H1 (cell line): ENCODE data around the gene COQ7. TPM values are rescaled to one million over a fixed set of nuclear protein-coding genes. Genes with fewer than 3 reads are reported as not detected.

Experiments used
- RNF2 ChIP-seq: fragments of 200-900, 300-1000 bp; sonication (generic); IDR thresholded peaks from 2 replicates; pipeline ENCODE4 v1.7.1; 2016; ENCODE audit warnings: borderline replicate concordance, low read depth, mild to moderate bottlenecking, antibody characterized with exemption, low read length; ENCODE audit not compliant: poor library complexity, severe bottlenecking; ENCODE audit errors: missing control alignments
- TBP ChIP-seq: IDR thresholded peaks from 2 replicates; pipeline ENCODE4 v1.6.1; 2011; ENCODE audit warnings: low read depth, low read length, improper control_type of control experiment
- polyA plus RNA-seq, 7 experiments: library from polyadenylated mRNA; depleted of rRNA in 3 of 7; stranded (reverse) in 5 of 7; unstranded in 2 of 7; fragments of >200 nt in 5 of 7; fragments of 200-250 nt in 2 of 7; gene quantifications; 1 replicate in 5 of 7; 2 replicates in 1 of 7; 4 replicates in 1 of 7; pipeline versions ENCODE4 v1.2.1 to v1.2.3, GENCODE V29; 2011 to 2013; ENCODE audit warnings: missing spikeins in 2 of 7, mixed read lengths in 2 of 7
- total RNA-seq: library from RNA; stranded (reverse); fragmentation: NEBNext Ultra II Directional; extraction: Animal tissue kit (Norgen Biotek cat#: 25700); gene quantifications from 2 replicates; pipeline ENCODE4 v1.2.1, GENCODE V29; 2021

COQ7 gene
- total and polyA plus RNA-seq, 2 of the 8 experiments (the other 6 are each of a cell fraction or from before 2014, with no cell fraction given): 7.1 to 15.2 TPM

DNA sequence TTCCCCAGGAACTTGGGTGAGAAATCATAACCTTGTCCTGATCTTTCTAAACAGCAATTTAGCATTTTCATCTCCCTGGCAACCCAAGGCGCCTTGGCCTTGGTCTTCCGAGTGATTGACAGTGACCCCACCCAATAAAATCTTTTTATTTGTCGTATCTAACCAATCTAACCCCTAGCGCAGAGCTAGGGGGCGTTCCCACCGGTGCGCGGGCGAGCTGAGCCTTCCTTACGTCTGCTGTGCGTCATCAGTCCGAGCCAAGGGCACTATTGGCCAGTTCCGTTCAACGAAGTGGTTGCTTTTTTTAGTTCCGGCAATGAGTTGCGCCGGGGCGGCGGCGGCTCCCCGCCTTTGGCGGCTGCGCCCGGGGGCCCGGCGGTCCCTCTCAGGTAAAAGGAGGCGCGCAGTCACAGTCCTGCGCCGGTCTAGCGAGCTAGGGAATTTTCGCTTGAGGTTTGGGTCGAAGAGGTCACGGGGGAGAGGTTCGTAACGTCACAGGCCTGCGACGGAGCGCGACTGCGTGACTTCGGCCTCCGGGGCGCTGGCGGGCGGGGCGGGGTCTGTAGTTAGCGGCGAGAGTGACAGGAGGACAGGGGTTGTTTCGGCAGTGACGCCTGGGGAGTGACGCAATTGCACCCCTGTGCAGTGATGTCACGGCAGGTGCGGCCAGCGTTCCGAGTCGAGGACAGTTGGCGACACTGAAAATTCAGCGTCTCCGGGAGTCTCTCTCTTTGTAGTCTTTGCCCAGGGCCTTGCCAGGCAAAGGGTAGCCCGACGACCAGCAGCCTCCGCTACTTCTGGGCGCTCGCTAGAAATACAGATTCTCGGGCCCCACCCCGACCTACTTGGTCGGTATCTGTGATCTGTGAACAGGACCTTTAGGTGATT lies at the start of gene COQ7 (continued):
- TF ChIP-seq RNF2 (no peak), TBP (peak; percentile 70; the same call in 1 of the 2 replicates)
